ENCODE data around the gene PDE11A. TPM values are rescaled to one million over a fixed set of nuclear protein-coding genes. Genes with fewer than 3 reads are reported as not detected.

The PDE11A gene
- total RNA-seq (2014; rRNA removed; shearing (Covaris generic)) (0.73 and 1.7 TPM in 2 replicates), polyA plus RNA-seq (2016; fragmentation: Nextera tagmentation; extraction: Ambion mirVana) (0.02 and 0.08 TPM in 2 replicates)
- long read RNA-seq = 0 reads

GRCh38 chr2:178072383-178073301 is at the start of gene PDE11A:
Gene PDE11A (minus strand): TSS chr2:178072777. CDS start chr2:178072437, 340 bp downstream.
- peak; percentile 94 for DNase-seq (ENCODE audit: low spot score)
- no peaks in the 10 kb centered on the region for H3K36me3 ChIP-seq (ENCODE audit: insufficient read depth)
- peaks cover 4% of the 10 kb centered on the region; the same call in 1 of the 2 replicates for H3K9me2 ChIP-seq (ENCODE audit: insufficient read depth)
- no peak within 1 kb of the TSS for H3K27ac ChIP-seq (ENCODE audit: low read depth)
- peaks cover 14% of the 10 kb centered on the region for H3K27me3 Mint-ChIP-seq (ENCODE audit: insufficient read depth, low read depth, poor library complexity)
- ATAC-seq = peak; percentile 98
- no peak within 1 kb of the TSS for H3K27ac Mint-ChIP-seq
- H3K4me1 Mint-ChIP-seq = peaks cover 9% of the 10 kb centered on the region
- peaks cover 6% of the 10 kb centered on the region; the same call in 1 of the 2 replicates for H3K4me1 ChIP-seq (ENCODE audit: insufficient read depth)
- peak within 1 kb of the TSS; percentile 97 for H3K4me2 ChIP-seq
- H3K4me3 Mint-ChIP-seq = peak within 1 kb of the TSS; percentile 89
- H3K9me3 Mint-ChIP-seq = no peaks in the 10 kb centered on the region
- H3K27me3 ChIP-seq (ENCODE audit: insufficient read depth) = peaks cover 33% of the 10 kb centered on the region
- H3K4me3 ChIP-seq = peak within 1 kb of the TSS; percentile 90
- no peaks in the 10 kb centered on the region for H3K79me2 ChIP-seq (replicated peaks; ENCODE audit: insufficient read depth)
- H3F3A ChIP-seq (replicated peaks; ENCODE audit: low read depth) = no peaks in the 10 kb centered on the region
- no peaks in the 10 kb centered on the region for H3K36me3 Mint-ChIP-seq (ENCODE audit: low read depth)
- TF ChIP-seq ZNF114 (CRISPR knock-in tag; IDR thresholded peaks at IDR 0.05) = no peak
- TF ChIP-seq EZH2phosphoT487 (IDR thresholded peaks at IDR 0.05; ENCODE audit: unreplicated experiment) = no peak
- TF ChIP-seq ZNF331 (CRISPR knock-in tag; IDR thresholded peaks at IDR 0.05; ENCODE audit: low read depth) = no peak
- TF ChIP-seq CREB1 (CRISPR knock-in tag; IDR thresholded peaks at IDR 0.05; ENCODE audit: low read depth) = peak; percentile 34; the same call in 1 of the 2 replicates
- TF ChIP-seq NANOG (IDR thresholded peaks at IDR 0.05; ENCODE audit: borderline replicate concordance) = no peak
- TF ChIP-seq POLR2AphosphoS5 (IDR thresholded peaks at IDR 0.05; ENCODE audit: low read depth) = peak; percentile 33; the same call in 1 of the 2 replicates
- H2AFZ ChIP-seq = peak within 1 kb of the TSS; percentile 100
- H4K20me1 ChIP-seq (replicated peaks; ENCODE audit: insufficient read depth) = no peaks in the 10 kb centered on the region

- H3K9me3 Mint-ChIP-seq = no peaks in the 10 kb centered on the region
Measured at GRCh38 chr2:178119179-178119922, 46.8 kb upstream of the PDE11A start.

More at GRCh38 chr2:178119179-178119922, 46.8 kb upstream of the PDE11A start:
- no peak for TF ChIP-seq EZH2 (IDR thresholded peaks at IDR 0.05; ENCODE audit: low read depth, unreplicated experiment)
- TF ChIP-seq ZNF114 (CRISPR knock-in tag; IDR thresholded peaks at IDR 0.05) = no peak
- no peak for TF ChIP-seq ZNF331 (CRISPR knock-in tag; IDR thresholded peaks at IDR 0.05; ENCODE audit: low read depth)
- TF ChIP-seq STAT1 (IDR thresholded peaks at IDR 0.05; ENCODE audit: unreplicated experiment) = no peak
- TF ChIP-seq JUNB (IDR thresholded peaks at IDR 0.05; ENCODE audit: unreplicated experiment) = no peak
- TF ChIP-seq EZH2phosphoT487 (IDR thresholded peaks at IDR 0.05; ENCODE audit: unreplicated experiment) = no peak
- Histone ChIP-seq H3K4me1 (ENCODE audit: insufficient read depth) (no peaks in the 10 kb centered on the region), H3K4me3 (no peak overlapping the region), H4K20me1 (replicated peaks; ENCODE audit: insufficient read depth) (no peaks in the 10 kb centered on the region), H3F3A (replicated peaks; ENCODE audit: low read depth) (no peaks in the 10 kb centered on the region), H3K27me3 (ENCODE audit: insufficient read depth) (no peaks in the 10 kb centered on the region), H3K4me2 (no peak overlapping the region), H3K36me3 (ENCODE audit: insufficient read depth) (no peaks in the 10 kb centered on the region), H2AFZ (no peak overlapping the region), H3K9me2 (ENCODE audit: insufficient read depth) (no peaks in the 10 kb centered on the region), H3K27ac (ENCODE audit: low read depth) (no peak overlapping the region), H3K79me2 (replicated peaks; ENCODE audit: insufficient read depth) (no peaks in the 10 kb centered on the region)
- Mint-ChIP-seq H3K27me3 (ENCODE audit: insufficient read depth, low read depth, poor library complexity) (no peaks in the 10 kb centered on the region), H3K36me3 (ENCODE audit: low read depth) (peaks cover 2% of the 10 kb centered on the region; the same call in 2 of the 3 replicates), H3K4me3 (no peak overlapping the region), H3K27ac (no peak overlapping the region), H3K4me1 (no peaks in the 10 kb centered on the region)
- DNase-seq (ENCODE audit: low spot score) = no peak
- no peak for ATAC-seq
